Activated naive CD4-positive, alpha-beta T cell treated with anti-CD3 and anti-CD28 coated beads, Interleukin-2, amount 10 ng/mL, durations not matched to agents 7 days and 5 days (primary cell): ENCODE data around the gene CIB4.

ENCODE experiments used
- CTCF ChIA-PET: fragments of 350-600 bp; sonication (Branson Sonifier 250); formaldehyde crosslinking; loops from one replicate; lab custom pipeline; 2021; ENCODE audit warnings: antibody characterized with exemption; lab: Charles Lee
- DNase-seq: peaks from one replicate; pipeline ENCODE4 v3.0.0-alpha.2; 2020
- H3K27ac Mint-ChIP-seq: one replicate; pipeline ENCODE4 v1.8.0; 2021; ENCODE audit warnings: mild to moderate bottlenecking, moderate library complexity, mixed read lengths
- H3K27me3 Mint-ChIP-seq: one replicate; pipeline ENCODE4 v1.8.0; 2021; ENCODE audit warnings: mild to moderate bottlenecking, mixed read lengths
- H3K36me3 Mint-ChIP-seq: one replicate; pipeline ENCODE4 v1.8.0; 2021; ENCODE audit warnings: mixed read lengths
- H3K4me1 Mint-ChIP-seq: one replicate; pipeline ENCODE4 v1.8.0; 2021; ENCODE audit warnings: mixed read lengths
- H3K4me3 Mint-ChIP-seq: one replicate; pipeline ENCODE4 v1.8.0; 2021; ENCODE audit warnings: mild to moderate bottlenecking, moderate library complexity, mixed read lengths
- H3K9me3 Mint-ChIP-seq: one replicate; pipeline ENCODE4 v1.8.0; 2021; ENCODE audit warnings: mixed read lengths

CIB4 gene

DNA sequence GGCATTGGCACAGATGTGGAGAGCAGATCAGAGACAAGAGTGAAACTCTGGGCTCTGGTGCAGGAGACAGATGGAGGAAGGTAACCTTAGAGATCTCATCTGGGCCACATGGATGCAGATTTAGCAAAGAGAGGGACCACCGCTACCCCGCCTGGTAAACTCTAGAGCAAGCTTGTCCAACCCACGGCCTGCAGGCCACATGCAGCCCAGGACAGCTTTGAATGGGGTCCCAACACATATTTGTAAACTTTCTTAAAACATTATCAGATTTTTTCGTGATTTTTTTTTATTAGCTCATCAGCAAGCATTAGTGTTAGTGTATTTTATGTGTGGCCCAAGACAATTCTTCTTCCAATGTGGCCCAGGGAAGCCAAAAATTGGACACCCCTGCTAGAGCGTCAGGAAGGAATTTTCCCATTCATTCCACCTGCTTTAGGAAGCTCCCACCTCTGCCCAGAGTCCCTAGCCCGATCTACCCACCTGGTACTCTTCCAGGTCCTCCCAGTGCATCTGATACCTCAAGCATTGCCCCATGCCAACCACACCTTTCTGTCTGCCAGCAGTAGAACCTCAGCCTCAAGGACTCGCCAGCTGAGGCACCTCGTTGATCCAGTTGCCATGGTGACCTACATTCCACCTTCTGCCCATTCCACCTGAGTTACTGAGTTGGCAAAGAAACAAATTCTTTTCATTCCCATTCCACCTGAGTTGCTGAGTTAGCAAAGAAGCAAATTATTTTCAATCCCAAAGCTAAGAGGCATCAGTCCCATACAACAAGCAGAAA lies at the start of gene CIB4:
Gene CIB4, minus strand, starts transcription at position 586 of the 784 bp plus-strand sequence. Its CDS starts 52 bp downstream, at position 534.
- Mint-ChIP-seq H3K27me3 (peaks cover 41% of the 10 kb centered on the region), H3K4me3 (no peak within 1 kb of the TSS), H3K9me3 (no peaks in the 10 kb centered on the region), H3K27ac (no peak within 1 kb of the TSS), H3K4me1 (no peaks in the 10 kb centered on the region), H3K36me3 (no peaks in the 10 kb centered on the region)
- DNase-seq, result no peak
- CTCF ChIA-PET, result interaction anchor here (1.0 kb wide), 1 partner anchor 36 kb away, joined by 5 read pairs; no protein-coding TSS in a partner anchor

DNA sequence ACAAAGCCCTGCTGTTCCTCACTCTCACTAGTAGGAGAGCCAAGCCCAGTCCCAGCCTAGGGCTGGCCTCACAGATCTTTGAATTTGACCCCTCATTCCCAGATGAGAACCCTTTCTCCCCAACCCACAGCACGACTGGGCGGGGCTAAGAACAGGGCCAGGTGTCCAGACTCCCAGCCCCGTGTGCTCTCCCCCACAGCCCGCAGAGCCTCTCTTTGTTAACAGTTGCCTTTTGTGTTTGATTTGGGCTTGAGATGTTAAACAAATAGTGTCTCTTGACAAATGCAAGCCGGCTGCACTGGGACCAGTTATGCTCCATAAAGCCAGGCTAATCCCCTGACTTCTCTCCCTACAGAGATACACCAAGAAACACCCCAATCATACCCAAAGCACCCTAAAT lies 46.6 kb upstream of the CIB4 start:
- CTCF ChIA-PET, result no interaction called here
- DNase-seq, result no peak
- H3K9me3 Mint-ChIP-seq, result no peaks in the 10 kb centered on the region
- no peak overlapping the region for H3K4me3 Mint-ChIP-seq
- peaks cover 3% of the 10 kb centered on the region for H3K4me1 Mint-ChIP-seq
- no peak overlapping the region for H3K27ac Mint-ChIP-seq
- H3K36me3 Mint-ChIP-seq, result no peaks in the 10 kb centered on the region
- peaks cover 72% of the 10 kb centered on the region for H3K27me3 Mint-ChIP-seq

DNA sequence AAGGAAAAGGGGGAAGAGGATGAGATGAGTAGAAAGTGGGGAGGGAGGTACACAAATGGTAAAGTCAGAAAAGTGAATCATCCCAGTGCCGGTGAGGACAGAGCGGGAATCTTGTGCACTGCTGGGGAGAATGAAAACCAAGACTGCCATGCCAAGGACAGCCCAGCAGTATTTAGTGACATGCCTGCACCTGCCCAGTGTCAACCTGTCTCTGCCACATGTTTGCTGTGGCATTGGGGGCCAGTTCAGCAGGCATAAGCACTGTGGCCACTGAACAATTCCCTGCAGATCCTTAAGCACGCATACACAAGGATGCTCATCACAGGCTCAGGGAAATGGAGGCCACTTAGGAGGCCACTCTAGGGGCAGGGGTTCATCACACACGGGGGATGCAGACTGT lies 46.2 kb upstream of the CIB4 start:
- Mint-ChIP-seq H3K4me3 (no peak overlapping the region), H3K27me3 (peaks cover 69% of the 10 kb centered on the region)

DNA sequence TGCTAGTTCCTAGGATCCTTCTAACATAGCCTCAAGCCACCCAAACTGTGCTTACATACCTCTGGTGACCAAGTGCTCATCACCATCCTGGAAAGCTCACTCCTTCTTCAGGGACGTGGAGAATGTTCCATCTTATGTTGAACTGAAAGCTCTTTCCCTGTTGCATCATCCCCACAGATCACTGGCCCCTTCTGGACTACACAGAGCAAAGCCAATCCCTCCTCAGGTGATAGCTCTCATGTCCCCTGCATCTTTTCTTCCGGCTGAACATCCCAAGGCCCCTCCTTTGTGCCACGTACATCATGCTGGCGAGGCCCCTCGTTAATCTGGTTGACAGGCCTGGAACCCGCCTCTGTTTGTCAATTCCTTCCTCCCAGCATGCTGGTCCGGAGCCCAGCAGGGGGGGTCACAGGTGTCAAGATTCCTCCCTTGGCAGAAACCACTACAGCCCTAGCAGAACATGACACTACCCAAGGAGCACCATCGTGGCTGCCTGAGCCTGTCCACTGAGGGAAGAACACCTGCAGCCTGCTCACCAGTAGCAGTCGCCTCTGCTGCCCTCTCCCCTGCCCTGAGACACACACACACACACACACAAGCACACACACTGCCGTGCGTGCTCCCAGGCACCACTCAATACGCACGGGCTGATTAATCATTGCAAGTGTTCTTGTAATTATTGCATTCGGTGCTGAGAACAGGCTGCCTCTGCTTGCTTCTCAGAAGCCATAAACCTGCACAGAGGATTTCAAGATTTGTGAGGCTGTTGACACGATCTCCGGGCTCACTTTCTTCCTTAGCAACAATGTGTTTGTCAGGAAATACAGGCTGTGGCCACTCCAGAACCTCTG lies 45.0 kb upstream of the CIB4 start:
- Mint-ChIP-seq H3K9me3 (no peaks in the 10 kb centered on the region), H3K36me3 (no peaks in the 10 kb centered on the region), H3K4me3 (no peak overlapping the region), H3K4me1 (no peaks in the 10 kb centered on the region), H3K27ac (no peak overlapping the region), H3K27me3 (peaks cover 58% of the 10 kb centered on the region)
- DNase-seq, result peak; percentile 19
- CTCF ChIA-PET, result no interaction called here

More for the DNA sequence above, 46.2 kb upstream of the CIB4 start:
- CTCF ChIA-PET, result no interaction called here
- Mint-ChIP-seq H3K9me3 (no peaks in the 10 kb centered on the region), H3K36me3 (no peaks in the 10 kb centered on the region), H3K27ac (no peak overlapping the region), H3K4me1 (peaks cover 2% of the 10 kb centered on the region)
- no peak for DNase-seq

DNA sequence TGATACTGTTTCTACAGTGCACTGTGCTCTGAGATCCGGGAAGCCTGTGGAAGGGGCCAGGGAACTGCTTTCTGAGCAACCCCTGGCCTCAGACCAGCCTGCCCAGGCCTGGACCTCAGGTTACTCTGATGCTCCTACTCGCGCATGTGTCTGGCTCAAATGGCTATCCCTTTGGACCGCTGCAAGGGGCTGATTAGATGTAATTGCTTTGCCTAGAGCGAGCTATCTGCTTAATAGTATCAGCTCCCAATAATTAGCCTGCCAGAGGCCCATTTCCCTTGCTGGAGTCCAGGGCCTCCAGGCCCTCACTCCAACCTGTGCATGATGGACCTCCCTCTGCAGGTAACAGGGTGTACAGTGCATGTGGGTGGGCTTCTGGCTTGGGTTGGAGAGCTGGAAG lies 44.2 kb upstream of the CIB4 start:
- H3K9me3 Mint-ChIP-seq, result no peaks in the 10 kb centered on the region
- H3K4me1 Mint-ChIP-seq, result no peaks in the 10 kb centered on the region
- no peak overlapping the region for H3K4me3 Mint-ChIP-seq
- DNase-seq, result peak; percentile 1
- no peak overlapping the region for H3K27ac Mint-ChIP-seq
- H3K27me3 Mint-ChIP-seq, result peaks cover 53% of the 10 kb centered on the region
- H3K36me3 Mint-ChIP-seq, result no peaks in the 10 kb centered on the region
- CTCF ChIA-PET, result no interaction called here

DNA sequence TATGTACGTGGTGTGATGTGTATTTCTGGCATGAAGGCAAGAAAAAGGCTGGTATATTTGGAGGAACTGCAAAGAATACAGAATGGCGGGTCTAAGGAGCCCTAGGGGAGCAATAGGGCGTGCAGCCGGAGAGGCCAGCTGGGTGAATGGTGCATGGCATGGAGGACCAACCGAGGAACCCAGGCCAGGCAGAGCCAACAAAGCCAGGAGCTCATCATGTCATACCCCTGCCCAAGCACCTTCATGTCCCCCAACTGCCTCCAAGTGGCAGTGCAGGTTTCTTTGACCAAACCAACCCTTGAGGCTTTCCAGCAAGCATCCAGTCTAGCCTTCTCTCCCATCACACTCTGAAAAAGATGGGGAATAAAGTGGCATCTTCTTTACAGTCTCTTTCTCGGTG lies 42.4 kb upstream of the CIB4 start:
- Mint-ChIP-seq H3K4me1 (no peaks in the 10 kb centered on the region), H3K4me3 (no peak overlapping the region), H3K27me3 (peaks cover 50% of the 10 kb centered on the region), H3K9me3 (no peaks in the 10 kb centered on the region), H3K36me3 (no peaks in the 10 kb centered on the region), H3K27ac (no peak overlapping the region)
- CTCF ChIA-PET, result no interaction called here
- DNase-seq, result peak; percentile 3

DNA sequence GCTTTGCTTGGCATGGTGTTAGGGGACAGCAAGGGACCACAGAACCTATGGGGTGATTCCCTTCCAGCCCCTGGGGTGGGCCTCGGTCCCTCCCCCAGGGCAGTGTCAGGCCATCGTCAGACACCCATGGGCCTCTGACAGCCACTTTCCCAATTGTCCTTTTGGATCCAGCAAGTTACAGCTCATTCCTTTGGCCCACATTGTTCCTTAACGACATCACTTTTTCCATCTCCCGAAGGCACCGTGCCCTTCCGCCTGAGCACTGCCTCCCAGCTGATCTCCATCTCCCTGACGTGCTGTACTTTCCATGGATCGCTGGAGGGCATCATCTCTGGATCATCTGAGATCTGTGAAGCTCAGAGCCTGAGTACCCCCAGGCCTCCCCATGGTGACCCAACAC lies 41.0 kb upstream of the CIB4 start:
- no peaks in the 10 kb centered on the region for H3K36me3 Mint-ChIP-seq
- H3K4me1 Mint-ChIP-seq, result no peaks in the 10 kb centered on the region
- CTCF ChIA-PET, result interaction anchor here (0.7 kb wide), 1 partner anchor 104 kb away, joined by 3 read pairs; no protein-coding TSS in a partner anchor
- DNase-seq, result no peak
- no peak overlapping the region for H3K4me3 Mint-ChIP-seq
- no peaks in the 10 kb centered on the region for H3K9me3 Mint-ChIP-seq
- peaks cover 36% of the 10 kb centered on the region for H3K27me3 Mint-ChIP-seq
- no peak overlapping the region for H3K27ac Mint-ChIP-seq

DNA sequence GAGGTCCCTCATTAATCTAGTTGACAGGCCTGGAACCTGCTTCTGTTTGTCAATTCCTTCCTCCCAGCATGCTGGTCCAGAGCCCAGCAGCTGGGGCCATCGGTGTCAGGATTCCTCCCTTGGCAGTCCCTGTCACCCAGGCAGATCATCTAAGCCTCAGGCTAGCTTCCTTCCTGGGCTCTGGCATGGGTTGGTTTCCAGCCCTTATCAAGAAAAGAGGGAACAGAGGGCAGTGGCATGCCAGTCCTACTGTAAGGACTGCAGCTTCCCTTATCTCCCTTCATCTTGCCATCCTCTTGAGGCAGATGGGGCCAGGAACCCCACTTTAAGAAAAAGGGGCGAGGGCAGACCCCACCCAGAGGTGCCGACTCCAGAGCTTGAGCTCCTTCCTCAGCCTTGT lies 40.5 kb upstream of the CIB4 start:
- no peaks in the 10 kb centered on the region for H3K9me3 Mint-ChIP-seq
- CTCF ChIA-PET, result no interaction called here
- peaks cover 31% of the 10 kb centered on the region for H3K27me3 Mint-ChIP-seq
- no peak overlapping the region for H3K27ac Mint-ChIP-seq
- peak; percentile 3 for DNase-seq
- no peaks in the 10 kb centered on the region for H3K36me3 Mint-ChIP-seq
- H3K4me1 Mint-ChIP-seq, result no peaks in the 10 kb centered on the region
- H3K4me3 Mint-ChIP-seq, result no peak overlapping the region

DNA sequence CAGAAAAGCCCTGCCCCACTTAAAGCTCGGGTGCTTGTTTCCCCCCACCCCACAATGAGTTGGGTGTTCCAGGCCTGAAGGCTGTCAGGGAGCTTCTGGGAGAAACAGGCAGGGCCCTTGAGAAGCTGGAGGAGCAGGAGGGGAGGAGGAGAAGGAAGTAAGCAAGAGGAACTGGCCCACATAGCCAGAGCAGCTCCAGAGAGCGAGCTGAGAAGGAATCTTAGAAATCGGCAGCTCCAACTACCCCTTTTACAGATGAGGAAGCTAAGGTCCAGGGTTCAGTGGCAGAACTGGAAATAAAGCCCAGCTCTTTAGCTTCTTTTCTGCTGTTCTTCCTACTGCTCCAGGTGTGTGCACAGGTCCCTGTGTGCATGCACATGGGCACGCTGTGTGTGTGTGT lies 38.7 kb upstream of the CIB4 start:
- Mint-ChIP-seq H3K4me1 (no peaks in the 10 kb centered on the region), H3K4me3 (no peak overlapping the region), H3K27ac (no peak overlapping the region), H3K9me3 (no peaks in the 10 kb centered on the region), H3K27me3 (peaks cover 16% of the 10 kb centered on the region), H3K36me3 (no peaks in the 10 kb centered on the region)
- DNase-seq, result no peak
- CTCF ChIA-PET, result no interaction called here

DNA sequence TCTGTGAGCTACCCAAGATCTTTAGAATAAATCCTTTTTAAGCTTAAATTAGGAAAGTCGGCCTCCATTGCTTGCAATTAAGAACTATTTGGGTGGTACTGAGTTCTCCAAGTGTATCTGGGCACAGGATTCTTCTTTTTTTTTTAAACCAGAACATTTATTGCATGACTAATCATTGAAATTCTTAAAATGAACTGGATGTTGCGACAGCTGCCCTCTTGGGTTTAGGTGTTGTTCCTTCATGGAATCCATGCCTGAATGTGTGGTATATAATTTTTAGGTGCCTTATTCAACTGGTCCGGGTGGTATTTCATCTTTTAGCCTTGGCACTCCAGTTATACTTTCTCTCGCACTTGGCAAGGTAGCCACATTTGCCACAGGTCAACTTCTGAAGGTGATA lies 36.9 kb upstream of the CIB4 start:
- no peak overlapping the region for H3K4me3 Mint-ChIP-seq
- no peaks in the 10 kb centered on the region for H3K9me3 Mint-ChIP-seq
- no peak overlapping the region for H3K27ac Mint-ChIP-seq
- CTCF ChIA-PET, result no interaction called here
- H3K4me1 Mint-ChIP-seq, result no peaks in the 10 kb centered on the region
- no peaks in the 10 kb centered on the region for H3K36me3 Mint-ChIP-seq
- peaks cover 20% of the 10 kb centered on the region for H3K27me3 Mint-ChIP-seq
- no peak for DNase-seq

DNA sequence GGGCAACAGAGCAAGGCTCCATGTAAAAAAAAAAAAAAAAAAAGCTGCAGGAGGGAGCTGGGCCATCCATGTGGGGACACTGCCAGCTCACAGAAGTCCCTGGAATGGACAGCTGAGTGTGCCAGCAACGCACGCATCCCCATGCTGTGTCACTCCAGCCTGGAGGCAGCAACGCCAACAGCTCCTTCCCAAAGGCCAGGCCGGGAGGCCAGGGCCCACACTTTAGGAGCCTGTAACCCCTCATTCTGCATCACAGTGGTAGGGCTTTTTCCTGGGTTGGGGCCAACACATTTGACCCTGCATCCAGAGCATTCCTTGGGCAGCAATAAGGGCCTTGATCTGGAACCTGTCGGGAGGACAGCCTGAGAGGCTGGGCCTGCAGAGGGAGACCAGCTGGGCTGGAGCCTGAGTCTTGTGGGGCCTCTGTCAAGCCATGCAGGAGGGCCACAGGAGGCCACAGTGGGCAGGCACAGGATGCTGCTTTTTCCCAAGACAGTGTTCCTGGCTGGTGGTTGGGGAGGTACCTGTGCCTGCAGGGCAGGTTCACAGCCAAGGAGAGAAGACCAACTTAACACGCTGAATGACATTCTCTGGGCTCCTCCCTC lies 34.6 kb upstream of the CIB4 start:
- CTCF ChIA-PET, result interaction anchor here (1.5 kb wide), 1 partner anchor 71 kb away, joined by 3 read pairs; no protein-coding TSS in a partner anchor
- Mint-ChIP-seq H3K9me3 (no peaks in the 10 kb centered on the region), H3K36me3 (no peaks in the 10 kb centered on the region), H3K4me1 (no peaks in the 10 kb centered on the region), H3K27me3 (peaks cover 35% of the 10 kb centered on the region), H3K27ac (no peak overlapping the region), H3K4me3 (no peak overlapping the region)
- no peak for DNase-seq

DNA sequence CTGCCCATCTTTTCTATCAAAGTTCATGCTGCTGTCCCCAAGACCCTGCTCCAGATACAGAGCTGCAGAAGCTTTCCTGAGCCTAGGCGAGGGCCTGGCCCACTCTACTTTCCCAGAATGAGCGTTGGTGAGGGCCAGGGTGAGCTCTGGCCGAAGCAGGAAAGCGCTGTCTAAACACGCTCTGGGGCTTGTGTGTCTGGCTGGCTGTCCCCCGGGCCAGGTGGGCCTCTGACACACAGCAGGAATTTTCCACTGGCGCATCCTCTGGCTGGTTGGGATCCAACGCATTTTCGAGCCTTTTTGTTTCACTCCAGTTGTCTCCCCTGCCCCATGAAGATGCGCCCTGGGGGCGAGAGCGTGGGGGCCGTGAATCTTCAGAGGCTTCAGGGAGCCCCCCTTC lies 33.6 kb upstream of the CIB4 start:
- no peak overlapping the region for H3K4me3 Mint-ChIP-seq
- H3K27ac Mint-ChIP-seq, result no peak overlapping the region
- H3K4me1 Mint-ChIP-seq, result no peaks in the 10 kb centered on the region
- no peaks in the 10 kb centered on the region for H3K9me3 Mint-ChIP-seq
- no peak for DNase-seq
- CTCF ChIA-PET, result interaction anchor here (1.5 kb wide), 1 partner anchor 70 kb away, joined by 3 read pairs; no protein-coding TSS in a partner anchor
- no peaks in the 10 kb centered on the region for H3K36me3 Mint-ChIP-seq
- H3K27me3 Mint-ChIP-seq, result peaks cover 34% of the 10 kb centered on the region

DNA sequence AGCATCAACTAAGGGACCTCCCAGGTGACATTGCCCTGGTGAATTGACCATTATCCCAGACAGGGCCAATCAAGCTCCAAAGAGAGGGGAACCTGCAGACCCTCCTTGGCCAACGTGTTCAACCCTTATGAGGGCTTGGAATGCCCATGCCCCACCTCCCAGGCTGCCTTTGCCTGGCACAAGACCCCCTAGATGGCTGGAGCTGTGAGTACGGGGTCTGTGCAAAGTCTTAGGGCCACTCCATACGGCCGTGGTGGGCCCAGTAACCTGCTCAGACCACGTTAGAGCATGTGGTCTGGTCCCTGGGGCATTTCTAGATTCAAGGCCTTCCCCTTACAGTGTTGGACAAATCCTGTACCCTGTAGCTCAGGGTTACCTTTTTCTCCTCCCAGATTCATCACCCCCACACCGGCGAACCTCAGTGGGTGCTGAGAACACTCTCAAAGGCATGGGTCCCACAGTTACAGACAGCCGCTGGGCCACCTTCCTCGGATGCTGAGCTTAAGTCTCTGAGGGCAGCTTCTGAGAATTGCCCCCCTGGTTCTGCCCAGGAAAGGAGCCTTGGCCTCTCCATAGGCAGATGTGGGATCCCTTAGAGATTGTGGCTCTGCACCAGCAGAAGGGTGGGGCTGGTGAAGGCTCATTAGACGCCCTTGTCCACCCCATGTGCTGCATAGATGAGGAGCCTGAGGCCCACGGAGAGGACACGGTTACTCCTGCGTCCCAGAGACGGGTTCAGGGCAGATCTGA lies 33.0 kb upstream of the CIB4 start:
- CTCF ChIA-PET, result interaction anchor here (0.7 to 1.5 kb wide), 2 partner anchors 10 to 69 kb away, joined by 3 read pairs; no protein-coding TSS in a partner anchor
- Mint-ChIP-seq H3K27me3 (peaks cover 33% of the 10 kb centered on the region), H3K9me3 (no peaks in the 10 kb centered on the region), H3K27ac (no peak overlapping the region), H3K4me1 (no peaks in the 10 kb centered on the region), H3K4me3 (no peak overlapping the region), H3K36me3 (no peaks in the 10 kb centered on the region)
- DNase-seq, result no peak
